Left ventricle myocardium inferior (tissue), 1 donor: ENCODE data around the gene MUS81. TPM values are rescaled to one million over a fixed set of nuclear protein-coding genes. Genes with fewer than 3 reads are reported as not detected.

ENCODE experiments used
- DNase-seq: peaks from one replicate; pipeline ENCODE4 v3.0.0-alpha.2; 2020
- H3K27ac ChIP-seq: fragments of 200-600 bp; replicated peaks from 2 replicates; pipeline ENCODE4 v1.8.0; 2021
- H3K27me3 ChIP-seq: fragments of 200-600 bp; 2 replicates; pipeline ENCODE4 v1.8.0; 2021; ENCODE audit warnings: low read depth
- H3K36me3 ChIP-seq: fragments of 200-600 bp; 2 replicates; pipeline ENCODE4 v1.8.0; 2021
- H3K4me1 ChIP-seq: fragments of 200-600 bp; 2 replicates; pipeline ENCODE4 v1.8.0; 2021
- H3K4me3 ChIP-seq: fragments of 200-600 bp; 2 replicates; pipeline ENCODE4 v1.8.0; 2021; ENCODE audit warnings: mild to moderate bottlenecking, moderate library complexity
- H3K9me3 ChIP-seq: fragments of 200-600 bp; replicated peaks from 2 replicates; pipeline ENCODE4 v1.8.0; 2021
- intact Hi-C: fragments of 100-400 bp; cut with micrococcal nuclease; formaldehyde crosslinking; loops from one replicate; pipeline ENCODE4 v1.11.0; 2022
- total RNA-seq: library from RNA; stranded (reverse); fragmentation: NEBNext Ultra II Directional; extraction: Animal tissue kit (Norgen Biotek cat#: 25700); gene quantifications from one replicate; pipeline ENCODE4 v1.2.1, GENCODE V29; 2021
- TF ChIP-seq, protein P1 (sequence below): fragments of 200-600 bp; IDR thresholded peaks from 2 replicates; pipeline ENCODE4 v1.8.0; 2021; ENCODE audit warnings: antibody characterized with exemption, mild to moderate bottlenecking, borderline replicate concordance
- donor health status: DM: no; HTN: yes; CAD: no; lungs with severe emphysema.

The MUS81 gene
- total RNA-seq, 1 donor from 2014 or later: 31.5 TPM

DNA sequence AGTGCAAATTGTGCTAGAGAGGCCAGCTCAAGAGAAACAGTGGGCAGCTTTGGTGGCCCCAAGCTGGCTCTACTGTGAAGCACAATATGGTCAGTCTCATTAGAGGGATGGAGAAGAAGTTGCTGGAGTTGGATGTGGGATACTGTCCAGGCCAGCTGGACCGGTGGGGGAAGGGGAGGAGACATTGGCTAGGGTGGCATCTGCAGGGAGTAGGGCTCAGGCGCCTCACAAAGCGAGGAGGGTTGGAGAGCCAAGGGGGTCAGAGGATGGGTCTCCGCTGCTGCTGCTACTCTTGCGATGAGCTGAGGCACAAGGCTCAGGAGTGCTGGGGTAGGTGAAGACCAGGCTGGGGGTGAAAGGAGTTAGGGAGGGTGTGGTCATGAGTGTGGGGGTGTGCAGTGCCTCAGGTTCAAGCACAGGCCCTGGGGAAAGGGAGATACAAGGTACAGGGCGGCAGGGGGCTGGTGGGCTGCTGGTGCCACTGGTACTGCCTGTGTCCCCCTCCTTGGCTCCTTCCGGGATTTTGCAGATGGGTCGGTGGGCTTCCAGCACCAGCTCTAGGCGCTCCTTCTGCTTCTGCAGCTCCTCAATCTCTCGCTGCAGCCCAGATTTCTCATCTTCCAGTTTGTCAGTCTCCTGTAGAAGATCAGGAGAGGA lies 32.6 kb downstream of the MUS81 start:
- Histone ChIP-seq H3K9me3 (no peaks in the 10 kb centered on the region), H3K27ac (peak overlapping the region; percentile 99), H3K36me3 (no peaks in the 10 kb centered on the region), H3K4me1 (peaks cover 64% of the 10 kb centered on the region), H3K4me3 (peak overlapping the region; percentile 81), H3K27me3 (no peaks in the 10 kb centered on the region)
- DNase-seq: no peak
- TF ChIP-seq, protein P1, sequence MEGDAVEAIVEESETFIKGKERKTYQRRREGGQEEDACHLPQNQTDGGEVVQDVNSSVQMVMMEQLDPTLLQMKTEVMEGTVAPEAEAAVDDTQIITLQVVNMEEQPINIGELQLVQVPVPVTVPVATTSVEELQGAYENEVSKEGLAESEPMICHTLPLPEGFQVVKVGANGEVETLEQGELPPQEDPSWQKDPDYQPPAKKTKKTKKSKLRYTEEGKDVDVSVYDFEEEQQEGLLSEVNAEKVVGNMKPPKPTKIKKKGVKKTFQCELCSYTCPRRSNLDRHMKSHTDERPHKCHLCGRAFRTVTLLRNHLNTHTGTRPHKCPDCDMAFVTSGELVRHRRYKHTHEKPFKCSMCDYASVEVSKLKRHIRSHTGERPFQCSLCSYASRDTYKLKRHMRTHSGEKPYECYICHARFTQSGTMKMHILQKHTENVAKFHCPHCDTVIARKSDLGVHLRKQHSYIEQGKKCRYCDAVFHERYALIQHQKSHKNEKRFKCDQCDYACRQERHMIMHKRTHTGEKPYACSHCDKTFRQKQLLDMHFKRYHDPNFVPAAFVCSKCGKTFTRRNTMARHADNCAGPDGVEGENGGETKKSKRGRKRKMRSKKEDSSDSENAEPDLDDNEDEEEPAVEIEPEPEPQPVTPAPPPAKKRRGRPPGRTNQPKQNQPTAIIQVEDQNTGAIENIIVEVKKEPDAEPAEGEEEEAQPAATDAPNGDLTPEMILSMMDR: no peak
- intact Hi-C loops: no loop called here

DNA sequence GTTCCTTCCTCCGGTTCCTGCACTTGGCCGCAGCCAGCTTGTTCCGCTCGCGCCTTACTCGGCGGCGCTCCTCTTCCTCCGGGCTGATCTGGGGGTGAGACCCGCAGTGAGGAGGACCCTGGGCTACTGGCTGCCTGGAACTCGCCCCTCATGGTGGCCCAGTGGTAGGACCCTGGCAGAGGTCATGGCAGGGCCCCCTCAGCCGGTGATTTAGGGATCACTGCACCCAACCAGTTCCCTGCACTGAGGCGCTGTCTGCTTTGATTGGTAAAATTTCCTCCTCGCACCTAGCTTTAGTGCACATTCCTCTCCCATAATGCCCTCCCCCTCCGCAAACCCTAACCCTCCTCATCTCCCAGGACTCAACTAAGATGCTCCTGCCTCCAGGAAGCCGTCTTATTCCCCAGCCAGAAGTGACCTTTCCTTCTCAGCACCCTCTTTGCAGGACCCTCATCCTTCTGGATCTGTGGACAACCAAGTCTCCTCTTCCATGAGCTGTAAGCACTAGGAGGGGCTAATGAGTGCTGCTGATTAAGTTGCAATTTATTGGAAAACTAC lies 33.9 kb downstream of the MUS81 start:
- H3K4me3 ChIP-seq: peak overlapping the region; percentile 81
- peaks cover 59% of the 10 kb centered on the region for H3K4me1 ChIP-seq
- DNase-seq: peak; percentile 64

DNA sequence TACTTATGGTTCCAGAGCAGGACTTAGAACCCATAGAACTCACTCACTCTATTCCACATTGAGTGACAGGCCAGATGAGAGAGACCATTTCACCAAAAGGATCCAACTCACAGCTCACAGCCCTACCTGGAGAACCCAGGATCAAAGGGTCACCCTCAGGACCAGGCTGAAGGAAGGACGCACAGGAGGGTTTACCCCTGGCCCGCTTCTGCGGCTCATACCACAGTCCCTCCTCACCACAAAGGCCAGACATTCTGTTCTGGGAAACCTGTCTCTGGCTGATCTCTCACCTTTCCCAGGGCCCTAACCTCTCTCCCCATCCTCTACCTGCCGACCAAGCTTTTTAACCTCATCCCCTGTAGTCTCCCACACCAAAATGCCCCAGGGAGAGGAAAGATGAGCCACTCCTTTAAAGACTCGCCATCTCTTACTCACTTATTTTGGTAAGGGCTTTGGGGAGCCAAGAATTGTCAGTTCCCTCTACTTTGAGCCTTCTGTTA lies 35.3 kb downstream of the MUS81 start:
- intact Hi-C loops: no loop called here
- Histone ChIP-seq H3K27me3 (peaks cover 15% of the 10 kb centered on the region), H3K27ac (no peak overlapping the region), H3K9me3 (no peaks in the 10 kb centered on the region), H3K4me3 (no peak overlapping the region), H3K36me3 (no peaks in the 10 kb centered on the region), H3K4me1 (peaks cover 63% of the 10 kb centered on the region)
- TF ChIP-seq, protein P1: no peak
- DNase-seq: no peak

More for the DNA sequence above, 33.9 kb downstream of the MUS81 start:
- H3K36me3 ChIP-seq: no peaks in the 10 kb centered on the region
- intact Hi-C loops: no loop called here
- H3K27ac ChIP-seq: peak overlapping the region; percentile 99
- TF ChIP-seq, protein P1: no peak
- H3K27me3 ChIP-seq: peaks cover 3% of the 10 kb centered on the region
- H3K9me3 ChIP-seq: no peaks in the 10 kb centered on the region

DNA sequence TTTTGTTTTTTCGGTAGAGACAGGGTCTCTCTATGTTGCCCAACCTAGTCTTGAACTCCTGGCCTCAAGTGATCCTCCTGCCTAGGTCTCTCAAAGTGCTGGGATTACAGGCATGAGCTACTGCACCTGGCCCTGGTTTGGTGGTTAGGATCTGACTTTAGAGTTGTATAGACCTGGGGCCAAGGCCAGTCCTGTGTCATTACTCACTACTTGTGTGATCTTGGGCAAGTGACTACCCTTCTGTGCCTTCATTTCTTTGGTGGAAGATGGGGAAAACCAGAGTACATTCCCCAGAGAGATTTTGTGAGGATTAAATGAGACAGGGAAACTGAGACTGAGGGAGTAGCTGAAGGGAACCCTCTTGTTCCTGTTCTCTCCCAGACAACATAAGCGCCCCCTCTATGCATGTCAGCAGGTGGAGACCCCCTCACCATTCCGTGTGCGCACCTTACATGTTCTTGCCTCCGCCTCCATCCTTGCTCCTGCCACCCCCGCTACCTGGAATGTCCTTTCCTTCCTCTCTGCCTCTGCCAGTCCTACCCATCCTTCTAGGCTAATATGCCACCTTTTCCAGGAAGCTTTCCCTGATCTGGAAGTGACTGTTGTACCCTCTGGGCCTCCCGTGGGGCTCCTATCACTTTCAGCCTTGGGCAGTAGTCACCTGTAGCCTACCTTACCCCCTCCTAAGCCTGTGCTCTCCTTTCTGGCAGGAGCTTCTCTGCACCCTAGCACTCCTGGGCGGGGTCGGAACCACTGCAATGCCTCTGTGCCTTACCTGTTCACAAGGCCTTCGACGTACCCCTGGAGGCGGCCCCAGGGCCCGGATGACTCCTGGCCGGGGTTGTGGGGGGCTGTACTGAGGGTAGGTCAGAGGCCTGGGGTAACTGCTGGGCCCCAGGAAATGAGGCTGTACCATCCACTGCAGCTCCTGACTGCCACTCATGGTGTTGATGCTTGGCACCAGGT lies 36.1 kb downstream of the MUS81 start:
- Histone ChIP-seq H3K27ac (no peak overlapping the region), H3K9me3 (no peaks in the 10 kb centered on the region), H3K4me3 (no peak overlapping the region), H3K36me3 (no peaks in the 10 kb centered on the region), H3K27me3 (peaks cover 15% of the 10 kb centered on the region), H3K4me1 (peaks cover 59% of the 10 kb centered on the region)
- TF ChIP-seq, protein P1: no peak
- intact Hi-C loops: no loop called here
- DNase-seq: no peak

DNA sequence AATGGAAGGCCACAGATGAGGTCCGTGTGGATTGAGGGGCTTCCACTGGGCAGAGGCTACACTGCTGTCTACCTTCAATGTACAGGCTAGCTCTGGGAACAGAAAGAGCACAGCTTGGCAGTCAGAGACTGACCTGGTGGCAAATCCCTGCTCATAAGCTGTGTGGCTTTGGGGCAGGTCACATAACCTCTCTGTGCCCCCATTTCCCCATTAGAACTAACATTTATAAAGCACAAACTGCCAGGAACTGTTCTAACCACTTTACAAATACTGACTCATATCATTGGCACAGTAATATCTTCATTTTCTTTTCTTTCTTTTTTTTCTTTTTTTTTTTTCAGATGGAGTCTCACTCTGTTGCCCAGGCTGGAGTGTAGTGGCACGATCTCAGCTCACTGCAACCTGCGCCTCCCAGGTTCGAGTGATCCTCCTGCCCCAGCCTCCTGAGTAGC lies 36.8 kb downstream of the MUS81 start:
- Histone ChIP-seq H3K4me3 (no peak overlapping the region), H3K27me3 (peaks cover 15% of the 10 kb centered on the region), H3K4me1 (peaks cover 52% of the 10 kb centered on the region), H3K27ac (no peak overlapping the region), H3K36me3 (no peaks in the 10 kb centered on the region), H3K9me3 (no peaks in the 10 kb centered on the region)
- DNase-seq: no peak
- TF ChIP-seq, protein P1: no peak
- intact Hi-C loops: no loop called here
